Mucosa of rectum (tissue), 2 donors: Measurements from ENCODE around the gene FCAMR.
A peak's percentile ranks its signal among the peaks of the same experiment; 100 is the strongest.
"Not testable (repeated sequence)": the region's sequence is repeated elsewhere in the genome, so short reads cannot be mapped to it uniquely, and the experiment has no call there.

ENCODE experiments used
- H3K27ac ChIP-seq, 2 donors: one replicate each; pipeline ENCODE4 v1.7.0; 2013; ENCODE audit warnings: inconsistent platforms in 2 of 2, low read depth in 2 of 2, low read length in 2 of 2
- H3K27me3 ChIP-seq, 2 donors: one replicate each; pipeline ENCODE4 v1.7.0; 2013; ENCODE audit warnings: low read length in 2 of 2; ENCODE audit not compliant: control insufficient read depth in 2 of 2, insufficient read depth in 2 of 2
- H3K36me3 ChIP-seq, 2 donors: one replicate each; pipeline ENCODE4 v1.7.0; 2013; ENCODE audit warnings: low read length in 2 of 2; ENCODE audit not compliant: control insufficient read depth in 2 of 2, insufficient read depth in 2 of 2
- H3K4me1 ChIP-seq, 2 donors: one replicate each; pipeline ENCODE4 v1.7.0; 2013; ENCODE audit warnings: low read length in 2 of 2, mild to moderate bottlenecking in 1 of 2; ENCODE audit not compliant: control insufficient read depth in 2 of 2, insufficient read depth in 2 of 2
- H3K4me3 ChIP-seq, 2 donors: one replicate each; pipeline ENCODE4 v1.7.0; 2013; ENCODE audit warnings: low read length in 2 of 2
- H3K9ac ChIP-seq, 2 donors: one replicate each; pipeline ENCODE4 v1.7.0; 2013; ENCODE audit warnings: low read length in 2 of 2, low read depth in 1 of 2, mild to moderate bottlenecking in 1 of 2
- H3K9me3 ChIP-seq, 2 donors: one replicate each; pipeline ENCODE4 v1.7.0; 2013; ENCODE audit warnings: low read length in 2 of 2; ENCODE audit not compliant: control insufficient read depth in 2 of 2
- donor health status: healthy.
- donor health status: Normal muscosa, but diverticular disease.

The FCAMR gene

DNA sequence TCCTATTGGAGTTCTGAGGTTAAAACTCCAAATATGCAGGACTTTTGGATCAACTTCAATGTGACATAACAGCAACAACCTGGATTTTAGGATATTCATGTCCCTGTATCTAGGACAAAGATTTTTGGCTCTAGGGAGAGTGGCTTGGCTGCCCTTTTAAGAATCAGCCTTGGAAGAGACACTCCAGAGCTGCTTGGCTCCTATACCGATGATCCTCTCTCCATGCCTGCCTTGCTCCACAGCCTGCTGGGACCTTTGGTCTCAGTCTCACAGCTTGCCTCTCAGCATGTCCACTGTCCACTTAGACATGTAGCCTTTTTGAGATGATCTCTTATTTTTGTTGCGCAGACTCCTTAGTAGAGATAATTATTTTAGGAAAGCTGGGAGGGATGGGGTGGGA, 44.0 kb downstream of the FCAMR start:
- Histone ChIP-seq H3K4me1 (peaks cover 46 to 56% of the 10 kb centered on the region in 2 donors), H3K27me3 (no peaks in the 10 kb centered on the region), H3K9ac (peak overlapping the region; percentile 11 to 24), H3K9me3 (no peaks in the 10 kb centered on the region), H3K27ac (peak overlapping the region; percentile 85 to 86), H3K36me3 (peaks cover 15 to 18% of the 10 kb centered on the region in 2 donors), H3K4me3 (no peak overlapping the region)

GRCh38 chr1:206925106-206925736, 45.0 kb downstream of the FCAMR start:
- H3K4me3 ChIP-seq = no peak overlapping the region
- peak overlapping the region; percentile 67 to 87 for H3K27ac ChIP-seq
- H3K9ac ChIP-seq = peak overlapping the region in 1 of 2 donors; percentile 44
- H3K4me1 ChIP-seq = peaks cover 41 to 48% of the 10 kb centered on the region in 2 donors
- H3K9me3 ChIP-seq = no peaks in the 10 kb centered on the region
- H3K36me3 ChIP-seq = peaks cover 6 to 7% of the 10 kb centered on the region in 2 donors
- no peaks in the 10 kb centered on the region for H3K27me3 ChIP-seq

GRCh38 chr1:206924592-206925105, 45.6 kb downstream of the FCAMR start:
- H3K9ac ChIP-seq = no peak overlapping the region
- H3K9me3 ChIP-seq = no peaks in the 10 kb centered on the region
- H3K27ac ChIP-seq = peak overlapping the region; percentile 67 to 87
- no peak overlapping the region for H3K4me3 ChIP-seq
- peaks cover under 1 to 2% of the 10 kb centered on the region in 2 donors for H3K36me3 ChIP-seq
- H3K4me1 ChIP-seq = peaks cover 39 to 46% of the 10 kb centered on the region in 2 donors
- no peaks in the 10 kb centered on the region for H3K27me3 ChIP-seq

GRCh38 chr1:206923961-206924557, 46.2 kb downstream of the FCAMR start:
- Histone ChIP-seq H3K27ac (peak overlapping the region; percentile 21 to 87), H3K4me1 (peaks cover 37 to 46% of the 10 kb centered on the region in 2 donors), H3K9ac (peak overlapping the region; percentile 4 to 8)
- not testable (repeated sequence) for H3K27me3 ChIP-seq, H3K36me3 ChIP-seq, H3K4me3 ChIP-seq, H3K9me3 ChIP-seq

DNA sequence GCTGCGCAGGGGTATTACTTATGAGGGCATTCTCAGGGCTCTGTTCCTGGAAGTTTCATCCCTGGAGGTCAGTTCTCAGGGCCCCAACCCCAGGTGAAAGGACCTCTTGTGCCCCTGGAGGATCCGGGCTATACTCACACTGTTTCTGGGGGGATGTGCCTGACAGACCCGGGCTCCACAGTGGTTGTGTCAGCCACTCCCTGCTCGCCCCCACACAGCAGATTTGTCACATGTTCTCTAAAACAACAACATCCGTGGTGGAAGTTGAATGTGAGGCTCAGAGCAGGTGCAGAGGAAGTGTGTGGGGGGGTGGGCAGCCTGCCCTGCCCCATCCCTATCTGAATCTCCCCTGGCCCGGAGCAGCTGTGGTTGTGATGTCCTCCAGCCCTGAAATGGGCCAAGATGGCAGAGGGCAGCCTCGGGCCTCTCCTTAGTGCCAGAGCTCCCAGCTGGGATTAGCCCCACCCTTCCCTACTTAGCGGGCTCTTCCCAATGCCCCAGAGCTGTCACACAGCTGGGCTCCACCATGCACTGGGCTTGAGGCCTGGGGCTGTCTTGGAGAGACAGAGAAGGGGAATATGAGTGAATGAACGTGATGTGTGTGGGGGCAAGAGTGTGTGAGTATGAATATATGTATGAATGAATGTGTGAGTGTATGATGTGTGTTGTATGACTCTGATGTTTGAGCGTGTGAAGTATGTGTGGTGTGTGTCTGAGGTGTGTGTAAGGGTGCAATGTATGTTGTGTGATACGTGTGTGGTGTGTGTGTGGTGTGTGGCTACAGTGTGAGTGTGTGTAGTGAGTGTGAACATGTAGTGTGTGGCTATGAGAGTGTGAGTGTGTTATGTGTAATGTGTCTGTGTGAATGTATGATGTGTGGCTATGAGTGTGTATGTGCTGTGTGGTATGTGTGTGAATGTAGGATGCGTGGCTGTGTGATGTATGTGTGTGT, 47.0 kb downstream of the FCAMR start:
- Histone ChIP-seq H3K9me3 (no peaks in the 10 kb centered on the region), H3K4me1 (peaks cover 32 to 41% of the 10 kb centered on the region in 2 donors), H3K27ac (peak overlapping the region; percentile 73 to 89), H3K36me3 (no peaks in the 10 kb centered on the region), H3K9ac (peak overlapping the region; percentile 15 to 24), H3K4me3 (peak overlapping the region in 1 of 2 donors; percentile 75), H3K27me3 (no peaks in the 10 kb centered on the region)

DNA sequence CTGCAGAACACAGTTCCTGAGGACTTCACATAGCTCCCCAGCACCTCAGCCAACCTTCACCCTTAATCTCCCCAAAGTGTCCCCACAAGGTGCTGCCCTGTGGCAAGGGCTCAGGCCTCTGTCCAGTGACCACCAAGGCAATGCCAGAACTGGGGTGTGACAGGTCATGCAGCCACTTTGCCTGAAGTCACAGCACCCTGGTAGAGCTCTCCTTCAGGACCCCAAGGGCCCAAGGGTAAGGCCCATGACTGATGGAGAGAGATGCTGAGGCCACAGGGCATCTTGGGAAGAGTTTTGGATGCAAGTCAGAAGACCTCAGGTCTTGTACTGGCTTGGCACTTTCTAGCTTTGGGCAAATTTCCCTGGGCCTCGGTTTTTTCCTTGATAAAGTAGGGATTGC, 47.7 kb downstream of the FCAMR start:
- Histone ChIP-seq H3K4me3 (peak overlapping the region in 1 of 2 donors; percentile 75), H3K9ac (peak overlapping the region; percentile 44 to 47), H3K4me1 (peaks cover 25 to 33% of the 10 kb centered on the region in 2 donors), H3K36me3 (no peaks in the 10 kb centered on the region), H3K27ac (peak overlapping the region; percentile 73 to 89), H3K27me3 (no peaks in the 10 kb centered on the region), H3K9me3 (no peaks in the 10 kb centered on the region)

- H3K36me3 ChIP-seq = no peaks in the 10 kb centered on the region
- peak within 1 kb of the TSS; percentile 73 to 89 for H3K27ac ChIP-seq
- peaks cover 21 to 30% of the 10 kb centered on the region in 2 donors for H3K4me1 ChIP-seq
- peak within 1 kb of the TSS; percentile 13 to 75 for H3K4me3 ChIP-seq
- no peaks in the 10 kb centered on the region for H3K27me3 ChIP-seq
- peak within 1 kb of the TSS; percentile 44 to 81 for H3K9ac ChIP-seq
- H3K9me3 ChIP-seq = no peaks in the 10 kb centered on the region
These were observed 48.4 kb downstream of the FCAMR start, which contains the start of gene FCMR for GRCh38 chr1:206921772-206922265. FCMR (minus strand) TSS chr1:206921941; CDS start chr1:206921854, 87 bp downstream.

GRCh38 chr1:206918076-206918475, 52.2 kb downstream of the FCAMR start:
- H3K27ac ChIP-seq = no peak overlapping the region
- H3K27me3 ChIP-seq = no peaks in the 10 kb centered on the region
- peaks cover 0 to 9% of the 10 kb centered on the region in 2 donors for H3K4me1 ChIP-seq
- peak overlapping the region in 1 of 2 donors; percentile 46 for H3K4me3 ChIP-seq
- no peak overlapping the region for H3K9ac ChIP-seq
- H3K9me3 ChIP-seq = no peaks in the 10 kb centered on the region
- no peaks in the 10 kb centered on the region for H3K36me3 ChIP-seq

- Histone ChIP-seq H3K4me3 (no peak overlapping the region), H3K36me3 (no peaks in the 10 kb centered on the region), H3K4me1 (peaks cover 2 to 3% of the 10 kb centered on the region in 2 donors), H3K9me3 (no peaks in the 10 kb centered on the region), H3K9ac (no peak overlapping the region), H3K27ac (no peak overlapping the region), H3K27me3 (no peaks in the 10 kb centered on the region)
These were observed 54.1 kb downstream of the FCAMR start for GRCh38 chr1:206916000-206916709.
